Effector memory CD4-positive, alpha-beta T cell (primary cell): Measurements from ENCODE around the gene PPP2R2B.

ENCODE experiments used
- DNase-seq, 3 donors: peaks; one replicate each; pipeline ENCODE4 v3.0.0-alpha.2; 2020
- H3K27ac ChIP-seq: 2 replicates; pipeline ENCODE4 v1.7.0; 2013; ENCODE audit warnings: mild to moderate bottlenecking, low read length, moderate library complexity; ENCODE audit not compliant: insufficient read depth, poor library complexity, severe bottlenecking
- H3K27me3 ChIP-seq: replicated peaks from 2 replicates; pipeline ENCODE4 v1.7.0; 2013; ENCODE audit warnings: mild to moderate bottlenecking, low read length; ENCODE audit not compliant: insufficient read depth, control insufficient read depth, poor library complexity, severe bottlenecking
- H3K36me3 ChIP-seq: 2 replicates; pipeline ENCODE4 v1.7.0; 2013; ENCODE audit warnings: mild to moderate bottlenecking, low read length, moderate library complexity; ENCODE audit not compliant: control insufficient read depth, insufficient read depth
- H3K4me1 ChIP-seq: 2 replicates; pipeline ENCODE4 v1.7.0; 2013; ENCODE audit warnings: low read length, mild to moderate bottlenecking; ENCODE audit not compliant: control insufficient read depth, insufficient read depth, poor library complexity, severe bottlenecking
- H3K4me3 ChIP-seq: 2 replicates; pipeline ENCODE4 v1.7.0; 2013; ENCODE audit warnings: low read length, low read depth, mild to moderate bottlenecking; ENCODE audit not compliant: insufficient read depth, poor library complexity, severe bottlenecking
- H3K9me3 ChIP-seq: 2 replicates; pipeline ENCODE4 v1.7.0; 2013; ENCODE audit warnings: mild to moderate bottlenecking, low read length, moderate library complexity; ENCODE audit not compliant: control insufficient read depth

Gene PPP2R2B

DNA sequence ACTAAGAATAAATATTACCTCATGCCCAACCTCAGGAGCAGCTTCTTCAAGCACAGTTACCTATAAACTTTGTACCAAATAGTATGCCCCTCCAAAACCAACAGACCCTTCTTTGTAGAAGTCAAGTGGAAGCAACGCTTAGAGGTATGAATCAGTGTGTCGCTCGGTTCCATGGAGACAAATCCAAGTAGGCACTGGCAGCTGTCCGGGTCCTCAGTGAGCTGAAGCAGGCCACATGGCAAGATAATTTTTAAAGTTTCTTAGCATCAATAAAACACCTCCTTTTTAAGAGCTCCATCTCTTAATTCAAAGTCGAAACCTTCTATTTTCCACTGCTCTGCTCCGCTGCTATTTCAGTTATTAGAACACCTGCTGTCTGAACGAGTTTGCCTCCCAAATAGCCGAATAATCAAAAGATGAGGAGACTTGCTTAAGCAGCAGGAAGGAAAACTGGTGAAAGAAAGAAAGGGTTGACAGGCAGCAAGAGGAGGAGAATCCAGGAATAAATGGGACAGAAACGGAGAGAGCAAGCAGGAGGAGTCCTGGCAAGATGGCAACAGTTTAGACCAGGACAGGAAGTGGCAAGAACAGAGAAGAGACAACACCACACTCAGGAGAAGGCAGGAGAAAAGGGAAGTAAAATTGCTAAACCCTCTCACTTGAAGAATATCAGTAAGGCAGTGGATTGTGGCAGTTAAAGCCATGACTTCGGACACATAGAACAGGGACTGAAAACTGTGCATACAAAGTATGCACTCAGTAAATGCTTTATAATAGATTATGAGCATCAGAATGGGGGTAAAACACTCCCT lies 65.0 kb downstream of the PPP2R2B start:
- Histone ChIP-seq H3K27ac (no peak overlapping the region), H3K4me3 (no peak overlapping the region), H3K9me3 (no peaks in the 10 kb centered on the region), H3K27me3 (no peaks in the 10 kb centered on the region), H3K4me1 (no peaks in the 10 kb centered on the region), H3K36me3 (no peaks in the 10 kb centered on the region)
- DNase-seq = no peak

DNA sequence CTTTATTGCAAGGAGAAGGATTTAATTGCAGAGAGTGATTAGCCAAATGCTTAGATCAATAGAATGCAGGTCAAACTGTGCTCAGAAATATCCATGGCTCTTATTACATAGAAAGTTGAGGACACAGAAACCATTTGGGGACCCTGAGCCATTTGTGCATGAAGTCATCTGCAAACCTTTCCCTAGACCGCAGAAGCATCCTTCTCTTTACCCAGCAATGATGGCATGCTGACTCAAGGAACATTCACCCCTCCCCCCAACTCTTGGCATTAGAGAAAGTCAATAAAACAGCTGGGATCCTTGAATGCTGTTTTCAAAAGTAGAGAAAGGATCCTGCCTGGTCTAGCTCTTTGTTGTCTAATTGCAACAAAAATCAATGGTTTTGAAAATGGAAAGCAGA lies 73.5 kb downstream of the PPP2R2B start:
- no peaks in the 10 kb centered on the region for H3K36me3 ChIP-seq
- H3K4me1 ChIP-seq = no peaks in the 10 kb centered on the region
- no peaks in the 10 kb centered on the region for H3K27me3 ChIP-seq
- DNase-seq = no peak
- no peak overlapping the region for H3K4me3 ChIP-seq
- no peak overlapping the region for H3K27ac ChIP-seq
- H3K9me3 ChIP-seq = no peaks in the 10 kb centered on the region

GRCh38 chr5:146802945-146803522 lies 75.5 kb downstream of the PPP2R2B start:
- no peaks in the 10 kb centered on the region for H3K36me3 ChIP-seq
- DNase-seq = no peak
- no peaks in the 10 kb centered on the region for H3K4me1 ChIP-seq

GRCh38 chr5:146799671-146800070 lies 78.9 kb downstream of the PPP2R2B start:
- no peak for DNase-seq

More at GRCh38 chr5:146802945-146803522, 75.5 kb downstream of the PPP2R2B start:
- no peaks in the 10 kb centered on the region for H3K9me3 ChIP-seq
- no peak overlapping the region for H3K4me3 ChIP-seq
- no peaks in the 10 kb centered on the region for H3K27me3 ChIP-seq
- H3K27ac ChIP-seq = no peak overlapping the region

DNA sequence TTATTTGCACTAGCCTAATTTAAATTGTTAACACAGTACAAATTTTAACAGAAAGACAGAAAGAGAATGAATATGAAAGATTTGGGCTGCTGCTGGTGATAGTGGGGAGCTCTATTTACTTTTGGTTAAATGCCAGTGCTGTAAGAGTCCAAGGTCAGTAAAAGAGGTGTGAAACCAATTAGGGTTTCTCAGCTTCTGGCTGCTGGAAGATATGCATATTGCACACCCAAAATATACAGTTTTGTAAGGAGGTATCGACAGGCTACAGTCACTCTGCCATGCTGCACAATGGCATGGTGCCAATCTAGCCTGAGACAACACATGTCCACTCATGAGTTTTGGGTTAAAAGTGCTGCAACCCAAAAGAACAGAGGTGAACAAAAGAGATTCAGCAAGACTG lies 79.3 kb downstream of the PPP2R2B start:
- Histone ChIP-seq H3K27ac (no peak overlapping the region), H3K36me3 (no peaks in the 10 kb centered on the region), H3K27me3 (no peaks in the 10 kb centered on the region), H3K4me3 (no peak overlapping the region), H3K4me1 (no peaks in the 10 kb centered on the region), H3K9me3 (no peaks in the 10 kb centered on the region)
- DNase-seq = no peak

More at GRCh38 chr5:146799671-146800070, 78.9 kb downstream of the PPP2R2B start:
- Histone ChIP-seq H3K27ac (no peak overlapping the region), H3K4me3 (no peak overlapping the region), H3K4me1 (no peaks in the 10 kb centered on the region), H3K36me3 (no peaks in the 10 kb centered on the region), H3K27me3 (no peaks in the 10 kb centered on the region), H3K9me3 (no peaks in the 10 kb centered on the region)

GRCh38 chr5:146797658-146798057 lies 80.9 kb downstream of the PPP2R2B start:
- H3K9me3 ChIP-seq = no peaks in the 10 kb centered on the region
- no peak overlapping the region for H3K27ac ChIP-seq
- no peak overlapping the region for H3K4me3 ChIP-seq
- no peaks in the 10 kb centered on the region for H3K4me1 ChIP-seq
- no peak for DNase-seq
- H3K36me3 ChIP-seq = no peaks in the 10 kb centered on the region
- no peaks in the 10 kb centered on the region for H3K27me3 ChIP-seq

DNA sequence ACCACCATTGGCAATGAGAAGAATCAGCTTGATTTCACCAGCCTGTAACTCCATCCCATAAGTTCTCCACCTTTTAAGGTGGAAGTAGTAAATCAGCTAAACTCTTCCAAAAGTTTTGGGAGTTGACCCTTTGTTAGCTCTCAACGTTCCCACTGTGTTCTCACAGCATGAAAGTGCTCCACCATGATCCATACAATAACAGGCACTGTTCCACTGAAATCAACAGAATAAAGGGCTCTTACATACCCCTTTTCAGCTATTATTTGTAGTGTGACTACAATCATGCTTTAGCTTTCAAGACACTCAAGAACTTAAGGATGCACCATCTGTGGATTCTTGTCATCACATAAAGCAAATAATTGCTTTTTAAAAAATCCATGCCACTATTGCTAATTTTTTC lies 81.6 kb downstream of the PPP2R2B start:
- Histone ChIP-seq H3K27ac (no peak overlapping the region), H3K27me3 (no peaks in the 10 kb centered on the region), H3K4me1 (no peaks in the 10 kb centered on the region), H3K36me3 (no peaks in the 10 kb centered on the region), H3K9me3 (no peaks in the 10 kb centered on the region), H3K4me3 (no peak overlapping the region)
- no peak for DNase-seq

- Histone ChIP-seq H3K27ac (no peak overlapping the region), H3K4me1 (no peaks in the 10 kb centered on the region), H3K9me3 (no peaks in the 10 kb centered on the region), H3K27me3 (no peaks in the 10 kb centered on the region), H3K4me3 (no peak overlapping the region), H3K36me3 (no peaks in the 10 kb centered on the region)
- no peak for DNase-seq
Measured at GRCh38 chr5:146796144-146796543, 82.4 kb downstream of the PPP2R2B start.

DNA sequence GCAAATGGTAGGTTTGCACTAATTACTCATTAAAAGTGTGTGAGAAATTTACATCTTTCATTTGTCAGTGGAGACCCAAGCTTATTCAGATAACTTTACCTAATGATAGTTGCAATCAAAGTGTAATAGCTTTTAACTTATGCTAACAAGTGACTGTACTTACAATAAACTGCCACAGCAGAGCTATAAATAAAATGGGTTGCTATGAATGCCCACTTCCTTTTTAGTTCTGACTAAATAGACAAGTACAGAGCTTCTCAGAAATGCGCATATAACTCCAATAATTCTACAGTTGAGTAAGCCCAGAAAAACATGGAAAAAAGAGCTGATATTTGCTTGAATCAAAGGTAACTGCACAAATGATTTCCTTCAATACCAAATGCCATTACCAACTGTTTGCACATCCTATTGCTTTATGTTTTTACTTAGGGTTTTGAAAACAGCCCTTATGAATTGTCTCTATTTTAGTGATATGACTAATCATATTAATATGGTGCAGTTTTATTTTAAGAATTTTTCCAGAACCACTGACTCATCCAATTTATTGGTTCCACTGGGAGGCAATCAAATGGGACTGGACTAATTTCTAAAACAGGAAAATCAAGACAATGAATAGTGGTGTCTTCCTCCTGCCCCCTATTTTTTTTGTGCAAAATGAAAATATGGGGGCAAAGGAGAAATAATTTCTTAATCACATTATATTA lies 84.1 kb downstream of the PPP2R2B start:
- DNase-seq = no peak
- Histone ChIP-seq H3K36me3 (no peaks in the 10 kb centered on the region), H3K9me3 (no peaks in the 10 kb centered on the region), H3K4me1 (no peaks in the 10 kb centered on the region), H3K4me3 (no peak overlapping the region), H3K27ac (no peak overlapping the region), H3K27me3 (no peaks in the 10 kb centered on the region)

GRCh38 chr5:146793709-146794108 lies 84.8 kb downstream of the PPP2R2B start:
- H3K27me3 ChIP-seq = no peaks in the 10 kb centered on the region
- no peaks in the 10 kb centered on the region for H3K9me3 ChIP-seq
- no peak overlapping the region for H3K4me3 ChIP-seq
- H3K4me1 ChIP-seq = no peaks in the 10 kb centered on the region
- DNase-seq = no peak
- no peak overlapping the region for H3K27ac ChIP-seq
- no peaks in the 10 kb centered on the region for H3K36me3 ChIP-seq
